ENCODE results near the gene PIAS4. TPM values are rescaled to one million over a fixed set of nuclear protein-coding genes. Genes with fewer than 3 reads are reported as not detected.
A peak's percentile ranks its signal among the peaks of the same experiment; 100 is the strongest.

The PIAS4 gene
- total and polyA plus RNA-seq, 10 of the 15 experiments (the other 5 are each of a cell fraction or from before 2014, with no cell fraction given), result 0.13 to 25.1 (median 11.3) TPM

- TF ChIP-seq WRNIP1 (IDR thresholded peaks at IDR 0.05; ENCODE audit: borderline replicate concordance, low read depth, low read length) (no peak), MTA2 (IDR thresholded peaks at IDR 0.05; ENCODE audit: low read depth) (no peak), MTA3 (IDR thresholded peaks at IDR 0.05; ENCODE audit: borderline replicate concordance, low read length) (no peak), PBX3 (IDR thresholded peaks at IDR 0.05; ENCODE audit: insufficient replicate concordance, low read depth, low read length) (peak; percentile 56), SUZ12 (IDR thresholded peaks at IDR 0.05; ENCODE audit: unreplicated experiment) (no peak)
Measured at GRCh38 chr19:3983936-3984583, 23.5 kb upstream of the PIAS4 start (continued).

GRCh38 chr19:3984584-3984907 lies 23.0 kb upstream of the PIAS4 start:
- no peak for TF ChIP-seq FOXM1 (IDR thresholded peaks at IDR 0.05; ENCODE audit: low read depth, low read length)
- no peak for TF ChIP-seq ZBTB4 (CRISPR knock-in tag; IDR thresholded peaks at IDR 0.05)
- no peak for TF ChIP-seq EZH2 (IDR thresholded peaks at IDR 0.05; ENCODE audit: borderline replicate concordance, control insufficient read depth, low read depth, low read length)
- no peak for TF ChIP-seq SUZ12 (IDR thresholded peaks at IDR 0.05; ENCODE audit: unreplicated experiment)
- no peak for TF ChIP-seq LARP7 (IDR thresholded peaks at IDR 0.05)
- peak; percentile 69; the same call in 1 of the 2 replicates for TF ChIP-seq MTA3 (IDR thresholded peaks at IDR 0.05; ENCODE audit: borderline replicate concordance, low read length)
- TF ChIP-seq SREBF2 (IDR thresholded peaks at IDR 0.05; ENCODE audit: low read length), result no peak
- ChIA-PET RAD21 (ENCODE audit: unreplicated experiment) (interaction anchor here (1.4 to 1.6 kb wide), 3 partner anchors 14 to 221 kb away, joined by 4 to 8 read pairs (median 7); partner anchors contain the start of genes DAPK3 and PIAS4), POLR2A (interaction anchor here (0.8 to 1.8 kb wide), 5 partner anchors 11 to 217 kb away, joined by 3 to 6 read pairs (median 4); partner anchors contain the start of genes DAPK3 and PIAS4), CTCF (interaction anchor here (0.5 to 2.1 kb wide), 4 partner anchors 14 to 218 kb away, joined by 3 to 38 read pairs (median 6); partner anchors contain the start of gene DAPK3), SMC1A (ENCODE audit: uncharacterized antibody, unreplicated experiment) (interaction anchor here (1.6 to 1.8 kb wide), 3 partner anchors 23 to 155 kb away, joined by 4 to 9 read pairs (median 6); no protein-coding TSS in a partner anchor)
- H3K9ac ChIP-seq (ENCODE audit: control insufficient read depth, insufficient read depth, low read length), result peak overlapping the region; percentile 96
- peak overlapping the region; percentile 89 for H3K4me2 ChIP-seq (ENCODE audit: control insufficient read depth, insufficient read depth)
- H3K27ac ChIP-seq (ENCODE audit: control insufficient read depth, insufficient read depth), result peak overlapping the region; percentile 79
- peak overlapping the region; percentile 97 for H3K4me3 ChIP-seq
- ATAC-seq (no peak), DNase-seq (ENCODE audit: low read depth, low spot score) (no peak), FAIRE-seq (no peak)
- peaks cover 36 to 46% of the 10 kb centered on the region in 2 experiments for H3K36me3 ChIP-seq (ENCODE audit: control insufficient read depth in 2 of 2, insufficient read depth in 2 of 2, low read length in 1 of 2)
- H2AFZ ChIP-seq (ENCODE audit: control insufficient read depth, low read depth, low read length), result no peak overlapping the region
- BruUV-seq (replicated peaks), result no TSS peak
- no peaks in the 10 kb centered on the region for H3K9me3 ChIP-seq (replicated peaks; ENCODE audit: control insufficient read depth, insufficient read depth, low read length)
- H4K20me1 ChIP-seq (ENCODE audit: control insufficient read depth, insufficient read depth), result peaks cover 41% of the 10 kb centered on the region
- H3K79me2 ChIP-seq (ENCODE audit: control insufficient read depth, insufficient read depth, low read length), result peaks cover 59% of the 10 kb centered on the region
- in situ Hi-C loops (cut with MboI), result no loop called here
- intact Hi-C loops (cut with micrococcal nuclease; ENCODE audit: unreplicated experiment), result no loop called here
- peaks cover 24% of the 10 kb centered on the region for H3K4me1 ChIP-seq (ENCODE audit: control insufficient read depth, insufficient read depth, low read length)
- no peaks in the 10 kb centered on the region for H3K27me3 ChIP-seq (replicated peaks in 1 of 2; ENCODE audit: control insufficient read depth in 2 of 2, insufficient read depth in 2 of 2, low read length in 1 of 2)
- WGBS (ENCODE audit: insufficient coverage, insufficient replicate concordance, low lambda C conversion rate, missing lambda C conversion rate), result 3% methylated on average over 10 of the region's 10 CpGs
